Astrocyte of the spinal cord (primary cell): Measurements from ENCODE around the gene YWHAH.
A peak's percentile ranks its signal among the peaks of the same experiment; 100 is the strongest.
"Not testable (repeated sequence)": the region's sequence is repeated elsewhere in the genome, so short reads cannot be mapped to it uniquely, and the experiment has no call there.

Experiments used
- DNase-seq: peaks from one replicate; pipeline ENCODE4 v3.0.0; 2011; ENCODE audit warnings: low read depth, low spot score
- H3K4me3 ChIP-seq: 2 replicates; pipeline ENCODE4 v1.5.1; 2011; ENCODE audit warnings: low read depth, mild to moderate bottlenecking, low read length, moderate library complexity
- in situ Hi-C: cut with HindIII; loops from 2 replicates; pipeline ENCODE4 v1.10.0; 2017; ENCODE audit warnings: low sequenced_read_pairs
- TF ChIP-seq, protein P1 (sequence below): IDR thresholded peaks from 2 replicates; pipeline ENCODE4 v1.5.1; 2012; ENCODE audit warnings: low read depth, mild to moderate bottlenecking, low read length, inconsistent platforms

The YWHAH gene

DNA sequence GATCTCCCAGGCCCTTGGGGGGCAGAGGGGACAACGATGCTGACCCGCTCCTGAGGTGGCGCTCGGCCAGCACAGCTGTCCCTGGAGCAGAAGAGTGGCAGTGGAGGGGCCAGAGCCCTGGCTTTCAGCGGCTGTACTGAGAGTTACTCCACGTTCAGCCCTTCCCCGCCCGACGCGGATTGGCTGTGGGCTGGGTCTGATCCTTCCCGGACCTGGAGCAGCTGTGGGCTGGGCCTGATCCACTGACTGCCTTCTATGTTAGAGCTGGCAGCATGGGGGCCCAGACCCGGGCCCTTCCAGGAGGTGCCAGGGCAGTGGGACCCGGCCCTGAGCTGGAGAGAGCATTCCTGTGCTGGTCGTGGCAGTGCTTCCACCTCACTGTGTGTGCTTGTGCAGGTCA, 27.8 kb downstream of the YWHAH start:
- no peak overlapping the region for H3K4me3 ChIP-seq
- in situ Hi-C loops: no loop called here
- no peak for DNase-seq
- TF ChIP-seq, protein P1, sequence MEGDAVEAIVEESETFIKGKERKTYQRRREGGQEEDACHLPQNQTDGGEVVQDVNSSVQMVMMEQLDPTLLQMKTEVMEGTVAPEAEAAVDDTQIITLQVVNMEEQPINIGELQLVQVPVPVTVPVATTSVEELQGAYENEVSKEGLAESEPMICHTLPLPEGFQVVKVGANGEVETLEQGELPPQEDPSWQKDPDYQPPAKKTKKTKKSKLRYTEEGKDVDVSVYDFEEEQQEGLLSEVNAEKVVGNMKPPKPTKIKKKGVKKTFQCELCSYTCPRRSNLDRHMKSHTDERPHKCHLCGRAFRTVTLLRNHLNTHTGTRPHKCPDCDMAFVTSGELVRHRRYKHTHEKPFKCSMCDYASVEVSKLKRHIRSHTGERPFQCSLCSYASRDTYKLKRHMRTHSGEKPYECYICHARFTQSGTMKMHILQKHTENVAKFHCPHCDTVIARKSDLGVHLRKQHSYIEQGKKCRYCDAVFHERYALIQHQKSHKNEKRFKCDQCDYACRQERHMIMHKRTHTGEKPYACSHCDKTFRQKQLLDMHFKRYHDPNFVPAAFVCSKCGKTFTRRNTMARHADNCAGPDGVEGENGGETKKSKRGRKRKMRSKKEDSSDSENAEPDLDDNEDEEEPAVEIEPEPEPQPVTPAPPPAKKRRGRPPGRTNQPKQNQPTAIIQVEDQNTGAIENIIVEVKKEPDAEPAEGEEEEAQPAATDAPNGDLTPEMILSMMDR: no peak

GRCh38 chr22:31973739-31974138, 29.4 kb downstream of the YWHAH start:
- TF ChIP-seq, protein P1: no peak
- DNase-seq: no peak
- no peak overlapping the region for H3K4me3 ChIP-seq
- in situ Hi-C loops: no loop called here

GRCh38 chr22:31977141-31977841, 33.0 kb downstream of the YWHAH start:
- in situ Hi-C loops: no loop called here
- TF ChIP-seq, protein P1: peak; percentile 77
- DNase-seq: peak; percentile 66
- H3K4me3 ChIP-seq: no peak overlapping the region

DNA sequence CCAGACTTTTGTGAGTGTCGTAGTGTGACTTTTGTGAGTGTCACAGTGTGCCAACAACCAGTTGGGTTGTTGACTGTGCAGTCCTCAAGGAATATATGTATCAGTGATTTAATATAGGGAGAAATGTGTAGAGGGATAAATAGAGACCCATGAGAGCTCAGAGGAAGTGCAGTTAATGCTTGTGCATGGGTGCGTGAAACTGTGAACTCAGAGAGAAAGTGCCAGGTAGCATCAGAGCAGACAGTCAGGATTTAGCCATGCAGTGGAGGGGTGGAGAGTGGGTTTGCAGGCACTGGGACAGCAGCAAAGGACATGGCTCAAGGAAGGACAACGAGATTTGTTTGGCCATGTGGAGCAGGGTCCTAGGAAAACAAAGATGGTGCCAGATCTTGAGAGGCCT, 33.6 kb downstream of the YWHAH start:
- no peak for DNase-seq
- TF ChIP-seq, protein P1: no peak
- no peak overlapping the region for H3K4me3 ChIP-seq
- in situ Hi-C loops: no loop called here

- TF ChIP-seq, protein P1: no peak
- in situ Hi-C loops: no loop called here
- no peak overlapping the region for H3K4me3 ChIP-seq
- DNase-seq: no peak
Observed at GRCh38 chr22:31980628-31981027, 36.3 kb downstream of the YWHAH start.

- in situ Hi-C loops, H3K4me3 ChIP-seq, DNase-seq: not testable (repeated sequence)
Observed at GRCh38 chr22:31981976-31982375, 37.6 kb downstream of the YWHAH start.

- in situ Hi-C loops: no loop called here
- TF ChIP-seq, protein P1: no peak
- H3K4me3 ChIP-seq: no peak overlapping the region
- DNase-seq: no peak
Observed at GRCh38 chr22:31983911-31984656, 39.7 kb downstream of the YWHAH start.
